GM13977 (cell line): Measurements from ENCODE around the gene SHISA9.

Experiments
- DNase-seq: peaks from one replicate; pipeline ENCODE4 v3.0.0; 2012; ENCODE audit warnings: low spot score
- CTCF ChIP-seq: IDR thresholded peaks from 2 replicates; pipeline ENCODE4 v1.5.1; 2012; ENCODE audit warnings: mild to moderate bottlenecking, control low read depth; ENCODE audit not compliant: insufficient read depth; ENCODE audit errors: extremely low read depth, missing control alignments
- in situ Hi-C: fragments of 300-500 bp; cut with MboI; formaldehyde crosslinking; loops from one replicate; pipeline ENCODE4 v1.12.0; 2022; ENCODE audit warnings: low sequenced_read_pairs, low pct_unique_long_range_greater_than_20kb, mixed read lengths, inconsistent platforms; ENCODE audit not compliant: unreplicated experiment

The SHISA9 gene

GRCh38 chr16:13264749-13265552 lies 363.6 kb downstream of the SHISA9 start:
- in situ Hi-C loops: no loop called here
- TF ChIP-seq CTCF: no peak
- DNase-seq: no peak

GRCh38 chr16:13269359-13269758 lies 368.0 kb downstream of the SHISA9 start:
- in situ Hi-C loops: no loop called here
- TF ChIP-seq CTCF: no peak
- DNase-seq: no peak

- no peak for TF ChIP-seq CTCF
- no peak for DNase-seq
- in situ Hi-C loops: no loop called here
Measured at GRCh38 chr16:13269905-13270528, 368.6 kb downstream of the SHISA9 start.

GRCh38 chr16:13270602-13271001 lies 369.2 kb downstream of the SHISA9 start:
- in situ Hi-C loops: no loop called here
- no peak for DNase-seq
- no peak for TF ChIP-seq CTCF

GRCh38 chr16:13289515-13289914 lies 388.1 kb downstream of the SHISA9 start:
- DNase-seq: peak; percentile 24
- in situ Hi-C loops: no loop called here
- TF ChIP-seq CTCF: no peak
